Fibroblast of upper back skin (primary cell): Measurements from ENCODE around the gene ARTN.

Experiments
- DNase-seq: peaks from one replicate; pipeline ENCODE4 v3.0.0-alpha.2; 2013

ARTN gene

GRCh38 chr1:43949678-43950077 is 16.1 kb downstream of the ARTN start:
- no peak for DNase-seq

- no peak for DNase-seq
Observed at GRCh38 chr1:43951021-43951985, 17.7 kb downstream of the ARTN start.

- no peak for DNase-seq
Observed at GRCh38 chr1:43952731-43953346, 19.2 kb downstream of the ARTN start.

GRCh38 chr1:43953361-43953760 is 19.8 kb downstream of the ARTN start:
- DNase-seq: no peak

- no peak for DNase-seq
Observed at GRCh38 chr1:43954036-43954435, 20.4 kb downstream of the ARTN start.

GRCh38 chr1:43956234-43956633 is 22.6 kb downstream of the ARTN start:
- DNase-seq: no peak

- no peak for DNase-seq
Observed at GRCh38 chr1:43957407-43958040, 23.9 kb downstream of the ARTN start.

- no peak for DNase-seq
Observed at GRCh38 chr1:43958351-43959255, 25.0 kb downstream of the ARTN start.

GRCh38 chr1:43960798-43961197 is 27.2 kb downstream of the ARTN start:
- no peak for DNase-seq

GRCh38 chr1:43961692-43962091 is 28.1 kb downstream of the ARTN start:
- no peak for DNase-seq

- no peak for DNase-seq
Observed at GRCh38 chr1:43962324-43962723, 28.7 kb downstream of the ARTN start.

- no peak for DNase-seq
Observed at GRCh38 chr1:43963006-43963405, 29.4 kb downstream of the ARTN start.

- no peak for DNase-seq
Observed at GRCh38 chr1:43963890-43964289, 30.3 kb downstream of the ARTN start.

- DNase-seq: no peak
Observed at GRCh38 chr1:43965316-43965715, 31.7 kb downstream of the ARTN start.

- DNase-seq: no peak
Observed at GRCh38 chr1:43968348-43968948, 34.8 kb downstream of the ARTN start.

- DNase-seq: no peak
Observed at GRCh38 chr1:43969416-43969745, 35.8 kb downstream of the ARTN start.

GRCh38 chr1:43969746-43970466 is 36.3 kb downstream of the ARTN start, which contains the start of gene DPH2:
Gene DPH2, plus strand, starts transcription at chr1:43970010. Its CDS starts 166 bp downstream, at chr1:43970176.
- DNase-seq: peak; percentile 96

GRCh38 chr1:43970502-43970901 is 36.9 kb downstream of the ARTN start:
- DNase-seq: no peak

GRCh38 chr1:43970911-43971310 is 37.3 kb downstream of the ARTN start:
- DNase-seq: no peak

GRCh38 chr1:43971336-43971980 is 37.9 kb downstream of the ARTN start:
- DNase-seq: no peak

- no peak for DNase-seq
Observed at GRCh38 chr1:43973981-43974442, 40.4 kb downstream of the ARTN start.
